ENCODE data around the gene RNF157.
A peak's percentile ranks its signal among the peaks of the same experiment; 100 is the strongest.

Gene RNF157

GRCh38 chr17:76275382-76276068, 35.2 kb upstream of the RNF157 start:
- no peak overlapping the region for H3K27ac ChIP-seq (ENCODE audit: low read length)
- H3K9me3 ChIP-seq (ENCODE audit: insufficient read depth, low read depth, low read length) = no peaks in the 10 kb centered on the region
- H3K4me3 ChIP-seq (ENCODE audit: low read length) = no peak overlapping the region
- H3K9ac ChIP-seq (ENCODE audit: low read depth, low read length) = no peak overlapping the region
- H3K4me1 ChIP-seq (ENCODE audit: insufficient read depth, low read length) = peaks cover 8% of the 10 kb centered on the region; the same call in 1 of the 2 replicates
- no peaks in the 10 kb centered on the region for H3K27me3 ChIP-seq (ENCODE audit: insufficient read depth, low read length)
- no peaks in the 10 kb centered on the region for H3K36me3 ChIP-seq (ENCODE audit: insufficient read depth, low read depth, low read length)

- Histone ChIP-seq H3K36me3 (ENCODE audit: insufficient read depth, low read depth, low read length) (no peaks in the 10 kb centered on the region; the same call in 1 of the 2 replicates), H3K4me3 (ENCODE audit: low read length) (no peak overlapping the region), H3K9ac (ENCODE audit: low read depth, low read length) (no peak overlapping the region), H3K4me1 (ENCODE audit: insufficient read depth, low read length) (peaks cover 8% of the 10 kb centered on the region; the same call in 1 of the 2 replicates), H3K27ac (ENCODE audit: low read length) (no peak overlapping the region), H3K9me3 (ENCODE audit: insufficient read depth, low read depth, low read length) (no peaks in the 10 kb centered on the region), H3K27me3 (ENCODE audit: insufficient read depth, low read length) (no peaks in the 10 kb centered on the region)
These were observed 34.0 kb upstream of the RNF157 start for GRCh38 chr17:76274112-76274956.

- peaks cover 5% of the 10 kb centered on the region; the same call in 1 of the 2 replicates for H3K36me3 ChIP-seq (ENCODE audit: insufficient read depth, low read depth, low read length)
- no peak overlapping the region for H3K27ac ChIP-seq (ENCODE audit: low read length)
- H3K27me3 ChIP-seq (ENCODE audit: insufficient read depth, low read length) = no peaks in the 10 kb centered on the region
- peaks cover 8% of the 10 kb centered on the region; the same call in 1 of the 2 replicates for H3K4me1 ChIP-seq (ENCODE audit: insufficient read depth, low read length)
- H3K4me3 ChIP-seq (ENCODE audit: low read length) = no peak overlapping the region
- H3K9me3 ChIP-seq (ENCODE audit: insufficient read depth, low read depth, low read length) = no peaks in the 10 kb centered on the region
- H3K9ac ChIP-seq (ENCODE audit: low read depth, low read length) = no peak overlapping the region
These were observed 33.3 kb upstream of the RNF157 start for GRCh38 chr17:76273445-76274111.

GRCh38 chr17:76272541-76273444, 32.5 kb upstream of the RNF157 start:
- Histone ChIP-seq H3K9ac (ENCODE audit: low read depth, low read length) (no peak overlapping the region), H3K27ac (ENCODE audit: low read length) (no peak overlapping the region), H3K4me3 (ENCODE audit: low read length) (no peak overlapping the region), H3K36me3 (ENCODE audit: insufficient read depth, low read depth, low read length) (peaks cover 9% of the 10 kb centered on the region), H3K9me3 (ENCODE audit: insufficient read depth, low read depth, low read length) (no peaks in the 10 kb centered on the region), H3K27me3 (ENCODE audit: insufficient read depth, low read length) (no peaks in the 10 kb centered on the region), H3K4me1 (ENCODE audit: insufficient read depth, low read length) (peaks cover 11% of the 10 kb centered on the region; the same call in 1 of the 2 replicates)

- H3K27me3 ChIP-seq (ENCODE audit: insufficient read depth, low read length) = no peaks in the 10 kb centered on the region
- H3K9me3 ChIP-seq (ENCODE audit: insufficient read depth, low read depth, low read length) = no peaks in the 10 kb centered on the region
- H3K36me3 ChIP-seq (ENCODE audit: insufficient read depth, low read depth, low read length) = peaks cover 11% of the 10 kb centered on the region
- H3K4me3 ChIP-seq (ENCODE audit: low read length) = peak overlapping the region; percentile 30; the same call in 1 of the 2 replicates
- peak overlapping the region; percentile 45; the same call in 1 of the 2 replicates for H3K9ac ChIP-seq (ENCODE audit: low read depth, low read length)
- no peak overlapping the region for H3K27ac ChIP-seq (ENCODE audit: low read length)
- H3K4me1 ChIP-seq (ENCODE audit: insufficient read depth, low read length) = peaks cover 11% of the 10 kb centered on the region; the same call in 1 of the 2 replicates
These were observed 31.6 kb upstream of the RNF157 start for GRCh38 chr17:76271669-76272540.

GRCh38 chr17:76270770-76271668, 30.7 kb upstream of the RNF157 start:
- Histone ChIP-seq H3K36me3 (ENCODE audit: insufficient read depth, low read depth, low read length) (peaks cover 11% of the 10 kb centered on the region), H3K9me3 (ENCODE audit: insufficient read depth, low read depth, low read length) (no peaks in the 10 kb centered on the region), H3K9ac (ENCODE audit: low read depth, low read length) (peak overlapping the region; percentile 45; the same call in 1 of the 2 replicates), H3K27ac (ENCODE audit: low read length) (no peak overlapping the region), H3K4me1 (ENCODE audit: insufficient read depth, low read length) (peaks cover 15% of the 10 kb centered on the region; the same call in 1 of the 2 replicates), H3K4me3 (ENCODE audit: low read length) (no peak overlapping the region), H3K27me3 (ENCODE audit: insufficient read depth, low read length) (no peaks in the 10 kb centered on the region)

- peaks cover 11% of the 10 kb centered on the region for H3K36me3 ChIP-seq (ENCODE audit: insufficient read depth, low read depth, low read length)
- H3K9ac ChIP-seq (ENCODE audit: low read depth, low read length) = no peak overlapping the region
- no peak overlapping the region for H3K4me3 ChIP-seq (ENCODE audit: low read length)
- H3K27me3 ChIP-seq (ENCODE audit: insufficient read depth, low read length) = no peaks in the 10 kb centered on the region
- H3K9me3 ChIP-seq (ENCODE audit: insufficient read depth, low read depth, low read length) = no peaks in the 10 kb centered on the region
- H3K27ac ChIP-seq (ENCODE audit: low read length) = no peak overlapping the region
- peaks cover 15% of the 10 kb centered on the region; the same call in 1 of the 2 replicates for H3K4me1 ChIP-seq (ENCODE audit: insufficient read depth, low read length)
These were observed 29.9 kb upstream of the RNF157 start for GRCh38 chr17:76270127-76270592.

- H3K9me3 ChIP-seq (ENCODE audit: insufficient read depth, low read depth, low read length) = no peaks in the 10 kb centered on the region
- peak overlapping the region; percentile 0; the same call in 1 of the 2 replicates for H3K9ac ChIP-seq (ENCODE audit: low read depth, low read length)
- no peak overlapping the region for H3K27ac ChIP-seq (ENCODE audit: low read length)
- no peak overlapping the region for H3K4me3 ChIP-seq (ENCODE audit: low read length)
- H3K36me3 ChIP-seq (ENCODE audit: insufficient read depth, low read depth, low read length) = peaks cover 11% of the 10 kb centered on the region
- H3K4me1 ChIP-seq (ENCODE audit: insufficient read depth, low read length) = peaks cover 18% of the 10 kb centered on the region; the same call in 1 of the 2 replicates
- H3K27me3 ChIP-seq (ENCODE audit: insufficient read depth, low read length) = no peaks in the 10 kb centered on the region
These were observed 29.0 kb upstream of the RNF157 start for GRCh38 chr17:76268991-76269981.

Data from iPS-20b (cell line).